NCI-H1694 treated with DMSO at 0.1 percent for 48 hours (cell line): Measurements from ENCODE around the gene PIGO.
A peak's percentile ranks its signal among the peaks of the same experiment; 100 is the strongest.

Source experiments
- DNase-seq: peaks from one replicate; lab custom pipeline; 2025; lab: John Stamatoyannopoulos, UW

The PIGO gene

GRCh38 chr9:35071814-35072460 is 24.5 kb downstream of the PIGO start:
- DNase-seq = peak; percentile 58

GRCh38 chr9:35070823-35071813 is 25.3 kb downstream of the PIGO start:
- no peak for DNase-seq

GRCh38 chr9:35069020-35069419 is 27.4 kb downstream of the PIGO start:
- DNase-seq = no peak

GRCh38 chr9:35067056-35067455 is 29.3 kb downstream of the PIGO start:
- no peak for DNase-seq

- DNase-seq = no peak
Measured at GRCh38 chr9:35060548-35061207, 35.7 kb downstream of the PIGO start.

GRCh38 chr9:35059438-35059837 is 37.0 kb downstream of the PIGO start:
- DNase-seq = no peak

- DNase-seq = no peak
Measured at GRCh38 chr9:35057271-35057620, 39.1 kb downstream of the PIGO start.

GRCh38 chr9:35056571-35057270 is 39.7 kb downstream of the PIGO start:
- DNase-seq = no peak

- DNase-seq = no peak
Measured at GRCh38 chr9:35054871-35055644, 41.3 kb downstream of the PIGO start.

GRCh38 chr9:35054185-35054835 is 42.1 kb downstream of the PIGO start:
- no peak for DNase-seq

- peak; percentile 45 for DNase-seq
Measured at GRCh38 chr9:35051069-35051967, 45.1 kb downstream of the PIGO start.

- no peak for DNase-seq
Measured at GRCh38 chr9:35048511-35048910, 47.9 kb downstream of the PIGO start.

- no peak for DNase-seq
Measured at GRCh38 chr9:35044071-35044470, 52.3 kb downstream of the PIGO start.

GRCh38 chr9:35042891-35043545 is 53.4 kb downstream of the PIGO start:
- no peak for DNase-seq

GRCh38 chr9:35042081-35042604 is 54.2 kb downstream of the PIGO start:
- no peak for DNase-seq
